SKM-1 (cell line): ENCODE measurements around the gene TRIM31.

Source experiments
- DNase-seq: peaks from one replicate; lab custom pipeline; 2025; ENCODE audit not compliant: unreplicated experiment; lab: John Stamatoyannopoulos, UW

TRIM31 gene

GRCh38 chr6:30113003-30113759 lies at the start of gene TRIM31:
TSS of gene TRIM31 (minus strand) at chr6:30113090. CDS start at chr6:30112805, 285 bp downstream.
- no peak for DNase-seq

GRCh38 chr6:30162265-30163089 lies 49.6 kb upstream of the TRIM31 start:
- DNase-seq = no peak

GRCh38 chr6:30160785-30161531 lies 48.1 kb upstream of the TRIM31 start, which contains the start of gene TRIM10:
TSS of gene TRIM10 (minus strand) at chr6:30161211. CDS start at chr6:30160858, 353 bp downstream.
- DNase-seq = no peak

GRCh38 chr6:30160008-30160784 lies 47.3 kb upstream of the TRIM31 start:
- DNase-seq = no peak

GRCh38 chr6:30158475-30159040 lies 45.7 kb upstream of the TRIM31 start:
- DNase-seq = no peak

GRCh38 chr6:30157999-30158398 lies 45.1 kb upstream of the TRIM31 start:
- DNase-seq = no peak

- DNase-seq = no peak
These were observed 44.7 kb upstream of the TRIM31 start for GRCh38 chr6:30157581-30157980.

GRCh38 chr6:30156774-30157173 lies 43.9 kb upstream of the TRIM31 start:
- no peak for DNase-seq

GRCh38 chr6:30156262-30156599 lies 43.3 kb upstream of the TRIM31 start:
- DNase-seq = no peak

- no peak for DNase-seq
These were observed 42.8 kb upstream of the TRIM31 start for GRCh38 chr6:30155520-30156261.

- DNase-seq = no peak
These were observed 42.0 kb upstream of the TRIM31 start for GRCh38 chr6:30154709-30155519.

- DNase-seq = no peak
These were observed 41.2 kb upstream of the TRIM31 start for GRCh38 chr6:30154061-30154460.

GRCh38 chr6:30152910-30153610 lies 40.2 kb upstream of the TRIM31 start:
- no peak for DNase-seq

GRCh38 chr6:30152016-30152673 lies 39.3 kb upstream of the TRIM31 start:
- DNase-seq = no peak

GRCh38 chr6:30151580-30151979 lies 38.7 kb upstream of the TRIM31 start:
- DNase-seq = no peak

GRCh38 chr6:30150671-30151395 lies 37.9 kb upstream of the TRIM31 start:
- DNase-seq = no peak
